GM12875 (cell line): ENCODE measurements around the gene ACSS2.

Source experiments
- H3K4me3 ChIP-seq: one replicate; pipeline ENCODE4 v1.5.1; 2011; ENCODE audit warnings: low read depth, low read length, control low read depth
- CTCF ChIP-seq: IDR thresholded peaks from 2 replicates; pipeline ENCODE4 v1.5.1; 2011; ENCODE audit warnings: low read depth, mild to moderate bottlenecking, control low read depth, inconsistent platforms, low read length, moderate library complexity, borderline replicate concordance; ENCODE audit not compliant: insufficient read depth

ACSS2 gene

GRCh38 chr20:34884260-34884659 lies 7.8 kb downstream of the ACSS2 start:
- H3K4me3 ChIP-seq, result no peak overlapping the region
- TF ChIP-seq CTCF, result no peak

GRCh38 chr20:34886122-34886521 lies 9.7 kb downstream of the ACSS2 start:
- no peak overlapping the region for H3K4me3 ChIP-seq
- no peak for TF ChIP-seq CTCF

GRCh38 chr20:34887023-34887422 lies 10.6 kb downstream of the ACSS2 start:
- no peak overlapping the region for H3K4me3 ChIP-seq
- no peak for TF ChIP-seq CTCF

GRCh38 chr20:34888468-34888867 lies 12.1 kb downstream of the ACSS2 start:
- no peak for TF ChIP-seq CTCF
- no peak overlapping the region for H3K4me3 ChIP-seq

- TF ChIP-seq CTCF, result no peak
- no peak overlapping the region for H3K4me3 ChIP-seq
These were observed 15.0 kb downstream of the ACSS2 start for GRCh38 chr20:34891166-34892062.

GRCh38 chr20:34892671-34893070 lies 16.3 kb downstream of the ACSS2 start:
- H3K4me3 ChIP-seq, result no peak overlapping the region
- TF ChIP-seq CTCF, result no peak

- no peak for TF ChIP-seq CTCF
- no peak overlapping the region for H3K4me3 ChIP-seq
These were observed 18.3 kb downstream of the ACSS2 start for GRCh38 chr20:34894723-34895122.
